ENCODE measurements around the gene NLGN4Y. TPM values are rescaled to one million over a fixed set of nuclear protein-coding genes. Genes with fewer than 3 reads are reported as not detected.
"Not testable (repeated sequence)": the region's sequence is repeated elsewhere in the genome, so short reads cannot be mapped to it uniquely, and the experiment has no call there.

The NLGN4Y gene
- polyA plus RNA-seq, 3 donors, result 0.09 to 19.4 (median 19.3) TPM

DNA sequence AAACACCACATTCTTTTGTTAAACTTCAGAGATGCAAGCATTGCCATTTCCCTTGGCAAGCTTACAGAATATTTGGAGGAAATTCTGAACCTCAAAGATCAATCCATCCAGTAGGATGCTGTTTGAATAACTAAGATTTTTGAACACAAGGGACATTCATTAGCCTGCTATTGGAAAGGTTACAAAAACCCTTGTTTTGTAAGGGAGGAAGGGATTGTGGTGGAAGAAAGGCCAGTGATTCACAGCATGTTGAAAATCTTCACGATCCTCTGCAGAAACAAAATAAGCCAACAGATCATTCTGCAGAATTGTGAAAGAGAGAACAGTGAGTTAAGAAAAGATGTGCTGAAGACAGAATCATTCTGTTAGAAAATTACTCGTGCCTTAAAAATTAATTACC is 297.9 kb downstream of the NLGN4Y start:
- no peak for DNase-seq (ENCODE audit: extremely low read depth in 1 of 11, low read depth in 9 of 11, low spot score in 4 of 11)

DNA sequence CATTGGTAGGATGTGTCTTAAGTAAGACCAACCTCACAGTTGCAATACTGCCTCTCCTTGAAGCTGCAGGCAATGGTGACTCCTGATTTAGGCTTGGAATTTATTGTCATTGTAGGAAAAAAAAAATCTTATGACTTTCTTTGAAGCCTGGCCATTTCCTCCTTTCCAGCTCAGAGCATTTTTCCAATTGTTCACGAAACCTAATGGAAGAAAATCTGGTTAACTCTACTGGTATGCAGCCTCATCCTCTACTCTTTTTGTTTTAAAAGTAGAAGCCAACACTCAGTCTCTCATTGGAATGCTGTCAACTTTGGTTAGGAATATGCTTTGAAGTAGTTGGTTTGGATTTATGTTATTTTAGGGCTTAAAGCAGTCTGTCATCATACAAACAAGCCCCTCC is 298.6 kb downstream of the NLGN4Y start:
- DNase-seq (ENCODE audit: extremely low read depth in 1 of 11, low read depth in 9 of 11, low spot score in 4 of 11), result no peak

DNA sequence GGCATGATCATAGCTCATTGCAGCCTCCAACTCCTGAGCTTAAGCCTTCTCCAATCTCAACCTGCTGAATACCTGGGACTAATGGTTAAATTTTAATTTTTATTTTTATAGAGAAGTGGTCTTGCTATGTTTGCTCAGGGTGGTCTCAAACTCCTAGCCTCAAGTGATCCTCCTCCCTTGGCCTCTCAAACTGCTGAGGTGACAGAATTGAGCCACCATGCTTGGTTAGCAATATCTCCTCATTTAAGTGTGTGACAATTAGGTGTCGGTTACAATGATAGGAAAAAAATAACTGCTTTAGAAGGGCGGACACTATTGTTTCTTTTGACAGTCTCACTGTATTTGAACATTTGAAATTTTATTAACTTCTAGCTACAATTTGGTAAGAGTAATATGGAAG is 300.3 kb downstream of the NLGN4Y start:
- DNase-seq (ENCODE audit: extremely low read depth in 1 of 11, low read depth in 9 of 11, low spot score in 4 of 11), result no peak

DNA sequence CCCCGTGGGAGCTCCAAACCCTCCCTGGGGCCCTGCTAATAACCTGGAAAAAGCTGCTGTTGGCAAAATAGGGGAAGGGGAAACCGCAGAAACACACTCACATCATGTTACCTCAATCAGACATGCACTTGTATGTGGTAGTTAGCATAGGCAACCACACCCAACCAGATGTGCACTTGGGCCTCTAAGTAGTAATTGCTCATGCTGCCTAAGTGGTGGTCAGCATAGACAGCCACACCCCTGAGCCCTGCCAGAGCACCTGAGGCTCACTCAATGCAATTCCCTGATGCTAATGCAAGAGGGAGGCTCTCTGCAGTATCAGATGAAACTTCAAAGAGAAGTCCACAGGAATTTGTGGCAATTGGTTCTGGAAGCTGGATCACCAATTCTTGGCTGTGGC is 301.4 kb downstream of the NLGN4Y start:
- DNase-seq (ENCODE audit: extremely low read depth in 1 of 11, low read depth in 9 of 11, low spot score in 4 of 11), result no peak

DNA sequence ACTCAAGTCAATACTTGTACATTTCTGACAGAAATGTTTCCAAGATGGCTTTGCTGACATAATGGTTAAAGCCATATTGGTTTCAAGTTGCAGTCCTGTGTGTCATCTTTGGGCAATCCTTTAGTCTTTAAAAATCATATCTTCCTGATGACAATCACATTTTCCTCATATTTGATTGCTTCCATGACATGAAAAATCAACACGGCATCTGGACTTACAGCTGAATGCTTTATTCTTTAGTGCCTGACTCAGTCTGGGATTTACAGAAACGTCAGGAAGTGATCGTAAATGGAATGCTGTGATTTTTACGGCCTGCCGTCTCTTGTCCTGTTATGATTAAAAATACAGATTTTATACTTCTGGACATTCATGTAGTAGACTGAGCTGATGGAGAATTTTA is 304.2 kb downstream of the NLGN4Y start:
- DNase-seq (ENCODE audit: extremely low read depth in 1 of 11, low read depth in 9 of 11, low spot score in 4 of 11), result peak in 1 of 11 donors; percentile 2

DNA sequence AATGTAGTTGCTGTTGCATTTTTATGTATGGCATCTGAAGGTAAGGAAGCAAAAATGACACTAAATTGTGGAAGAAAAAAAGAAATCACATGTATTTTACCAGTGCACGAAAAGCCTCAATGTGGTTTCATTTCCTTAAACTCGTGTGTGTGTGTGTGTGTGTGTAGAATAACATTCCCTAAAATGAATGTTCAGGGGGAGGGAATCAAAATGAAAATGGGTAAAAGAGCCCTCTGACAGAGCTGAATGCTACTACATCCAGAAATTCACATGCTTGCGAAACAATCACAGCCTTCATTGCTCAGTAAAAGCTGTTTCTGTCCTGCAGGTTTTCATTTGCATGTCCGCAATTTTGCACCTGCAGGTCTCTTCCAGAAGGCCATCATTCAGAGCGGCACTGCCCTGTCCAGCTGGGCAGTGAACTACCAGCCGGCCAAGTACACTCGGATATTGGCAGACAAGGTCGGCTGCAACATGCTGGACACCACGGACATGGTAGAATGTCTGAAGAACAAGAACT is 305.1 kb downstream of the NLGN4Y start:
- DNase-seq (ENCODE audit: extremely low read depth in 1 of 11, low read depth in 9 of 11, low spot score in 4 of 11), result no peak

DNA sequence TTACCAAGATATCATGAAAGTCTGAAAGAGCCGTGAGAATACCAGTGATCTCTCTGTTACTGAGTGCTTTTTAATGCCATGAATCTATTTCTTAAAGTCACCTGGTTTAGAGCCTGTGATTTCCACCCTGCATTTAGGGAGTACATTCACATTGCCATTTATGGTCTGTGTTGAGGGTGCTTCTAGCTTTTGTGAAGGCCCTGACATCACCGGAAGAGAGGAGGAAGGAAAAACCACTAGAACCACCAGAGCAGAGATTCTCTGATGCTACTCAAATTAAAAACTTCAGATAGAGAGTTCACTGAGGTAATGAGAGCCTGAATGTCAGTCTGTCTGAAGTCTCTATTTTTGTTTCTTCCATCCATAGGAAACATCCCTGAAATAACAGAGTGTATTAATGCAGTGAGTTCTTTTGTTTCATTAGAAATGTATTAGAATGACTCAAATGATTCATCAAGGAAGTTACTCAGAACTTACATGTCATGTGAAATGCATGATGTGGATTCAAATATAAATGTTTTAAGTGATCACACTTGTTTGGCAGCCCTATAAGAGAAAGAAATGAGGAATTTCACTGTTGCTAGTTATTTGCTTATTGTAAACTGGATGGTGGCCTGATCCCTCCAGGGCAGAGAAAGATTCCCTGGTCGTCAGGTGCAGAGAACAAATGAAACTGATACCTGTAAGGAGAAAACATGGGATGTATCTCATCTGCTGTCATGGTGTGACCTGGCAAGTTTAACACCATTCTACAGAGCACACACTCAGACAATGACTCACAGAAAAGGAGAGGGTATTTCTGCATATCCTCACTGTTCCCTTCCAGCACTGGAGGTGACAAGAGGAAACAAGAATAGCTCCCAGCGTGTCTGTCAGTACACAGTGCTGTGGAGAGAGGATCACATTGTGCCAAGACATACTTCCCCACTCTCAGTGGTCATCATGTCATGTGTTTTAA is 310.1 kb downstream of the NLGN4Y start:
- no peak for DNase-seq (ENCODE audit: extremely low read depth in 1 of 11, low read depth in 9 of 11, low spot score in 4 of 11)

DNA sequence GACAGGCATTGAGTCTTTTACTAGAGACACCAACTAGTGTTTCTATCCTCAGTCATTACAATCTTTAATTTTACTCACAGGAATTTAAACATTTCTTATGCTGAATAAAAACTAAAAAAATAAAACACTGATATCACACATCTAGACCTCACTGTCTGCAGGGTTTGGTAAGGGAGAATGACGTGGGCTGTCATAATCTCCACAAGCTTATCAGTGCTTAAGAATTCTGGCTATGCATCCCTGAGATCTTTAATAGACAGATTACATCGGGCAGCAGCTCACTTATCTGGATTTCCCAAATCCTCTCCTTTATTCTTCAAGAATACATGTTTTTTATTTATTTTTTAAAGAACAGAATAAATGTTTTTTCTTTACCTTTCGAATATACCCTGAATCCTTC is 313.1 kb downstream of the NLGN4Y start:
- no peak for DNase-seq (ENCODE audit: extremely low read depth in 1 of 11, low read depth in 9 of 11, low spot score in 4 of 11)

DNA sequence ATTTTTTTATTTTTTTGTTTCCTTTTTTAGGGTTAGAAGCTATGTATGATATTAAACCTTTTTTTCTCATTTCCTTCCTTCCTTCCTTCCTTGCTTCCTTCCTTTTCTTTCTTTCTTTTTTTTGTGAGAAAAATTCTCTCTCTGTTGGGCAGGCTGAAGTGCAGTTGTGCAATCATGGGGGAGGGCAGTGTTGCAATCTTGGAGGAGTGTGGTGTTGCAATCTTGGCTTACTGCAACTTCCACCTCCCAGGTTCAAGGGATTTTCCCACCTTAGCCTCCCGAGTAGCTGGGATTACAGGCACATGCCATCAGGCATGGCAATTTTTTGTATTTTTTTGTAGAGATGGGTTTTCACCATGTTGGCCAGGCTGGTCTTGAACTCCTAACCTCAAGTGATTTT is 326.4 kb downstream of the NLGN4Y start:
- DNase-seq (ENCODE audit: extremely low read depth in 1 of 11, low read depth in 9 of 11, low spot score in 4 of 11), result no peak

DNA sequence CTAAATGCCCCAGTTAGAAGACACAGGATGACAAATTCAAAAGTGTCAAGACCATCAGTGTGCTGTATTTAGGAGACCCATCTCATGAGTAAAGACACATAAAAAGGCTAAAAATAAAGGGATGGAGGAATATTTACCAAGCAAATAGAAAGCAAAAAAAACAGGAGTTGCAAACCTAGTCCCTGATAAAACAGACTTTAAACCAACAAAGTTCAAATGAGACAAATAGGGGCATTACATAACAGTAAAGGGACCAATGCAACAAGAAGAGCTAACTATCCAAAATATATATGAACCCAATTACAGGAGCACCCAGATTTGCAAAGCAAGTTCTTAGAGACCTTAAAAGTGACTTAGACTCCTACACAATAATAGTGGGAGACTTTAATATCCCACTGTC is 336.1 kb downstream of the NLGN4Y start:
- no peak for DNase-seq (ENCODE audit: extremely low read depth in 1 of 11, low read depth in 9 of 11, low spot score in 4 of 11)

DNA sequence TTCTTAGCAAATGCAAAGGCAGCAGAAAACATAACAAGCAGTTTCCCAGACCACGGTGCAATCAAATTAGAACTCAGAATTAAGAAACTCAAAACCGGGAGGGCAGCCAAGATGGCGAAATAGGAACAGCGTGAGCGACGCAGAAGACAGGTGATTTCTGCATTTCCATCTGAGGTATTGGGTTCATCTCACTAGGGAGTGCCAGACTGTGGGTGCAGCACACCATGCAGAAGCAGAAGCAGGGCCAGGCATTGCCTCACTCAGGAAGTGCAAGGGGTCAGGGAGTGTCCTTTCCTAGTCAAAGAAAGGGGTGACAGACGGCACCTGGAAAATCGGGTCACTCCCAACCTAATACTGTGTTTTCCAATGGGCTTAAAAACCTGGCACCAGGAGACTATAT is 336.7 kb downstream of the NLGN4Y start:
- not testable (repeated sequence) for DNase-seq (ENCODE audit: extremely low read depth in 1 of 11, low read depth in 9 of 11, low spot score in 4 of 11)

DNA sequence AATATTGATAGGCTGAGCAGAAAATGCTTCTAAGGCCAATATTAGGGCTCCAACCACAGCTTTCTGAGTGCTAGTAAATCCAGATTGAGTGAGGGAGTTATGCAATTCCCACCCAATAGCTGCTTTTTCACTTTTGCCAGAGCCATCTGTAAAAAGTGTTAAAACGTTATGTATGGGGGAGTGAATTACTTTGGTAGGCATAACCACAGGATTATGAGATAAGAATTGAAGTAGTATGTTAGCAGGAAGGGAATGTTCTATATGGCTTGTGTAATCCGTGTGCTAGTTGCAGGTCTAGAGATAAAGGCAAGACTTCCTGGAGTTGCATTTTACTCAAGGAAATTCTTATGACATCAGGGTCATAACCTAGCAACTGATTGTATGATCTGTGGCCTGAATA is 347.6 kb downstream of the NLGN4Y start:
- DNase-seq (ENCODE audit: extremely low read depth in 1 of 11, low read depth in 9 of 11, low spot score in 4 of 11), result no peak
